SK-N-DZ (cell line): Measurements from ENCODE around the gene PSPN.
"Not testable (repeated sequence)": the region's sequence is repeated elsewhere in the genome, so short reads cannot be mapped to it uniquely, and the experiment has no call there.

Experiments used
- DNase-seq: peaks from one replicate; pipeline ENCODE4 v3.0.0-alpha.2; 2015; ENCODE audit warnings: low spot score

Gene PSPN

GRCh38 chr19:6373096-6373812 lies 2.5 kb downstream of the PSPN start:
- DNase-seq = peak; percentile 92

- peak; percentile 99 for DNase-seq
Observed at GRCh38 chr19:6372594-6373095, 3.1 kb downstream of the PSPN start, which contains the start of gene ALKBH7. Gene ALKBH7, plus strand, starts transcription at chr19:6372794. Its CDS starts 27 bp downstream, at chr19:6372821.

- DNase-seq = no peak
Observed at GRCh38 chr19:6364353-6364752, 11.4 kb downstream of the PSPN start.

- DNase-seq = no peak
Observed at GRCh38 chr19:6362351-6362801, 13.4 kb downstream of the PSPN start.

GRCh38 chr19:6362027-6362350 lies 13.7 kb downstream of the PSPN start:
- no peak for DNase-seq

- DNase-seq = not testable (repeated sequence)
Observed at GRCh38 chr19:6360857-6361216, 14.9 kb downstream of the PSPN start.

GRCh38 chr19:6360445-6360844 lies 15.3 kb downstream of the PSPN start:
- DNase-seq = not testable (repeated sequence)

GRCh38 chr19:6359568-6360341 lies 16.0 kb downstream of the PSPN start:
- no peak for DNase-seq

GRCh38 chr19:6358003-6358402 lies 17.7 kb downstream of the PSPN start:
- DNase-seq = no peak

- no peak for DNase-seq
Observed at GRCh38 chr19:6357174-6357573, 18.6 kb downstream of the PSPN start.

GRCh38 chr19:6355321-6356040 lies 20.3 kb downstream of the PSPN start:
- not testable (repeated sequence) for DNase-seq

- DNase-seq = no peak
Observed at GRCh38 chr19:6354098-6354674, 21.5 kb downstream of the PSPN start.

- DNase-seq = no peak
Observed at GRCh38 chr19:6352381-6353165, 23.2 kb downstream of the PSPN start.

GRCh38 chr19:6350688-6351087 lies 25.0 kb downstream of the PSPN start:
- no peak for DNase-seq

- DNase-seq = not testable (repeated sequence)
Observed at GRCh38 chr19:6349271-6349670, 26.5 kb downstream of the PSPN start.

GRCh38 chr19:6343462-6343861 lies 32.3 kb downstream of the PSPN start:
- DNase-seq = no peak

- DNase-seq = no peak
Observed at GRCh38 chr19:6340493-6341201, 35.1 kb downstream of the PSPN start.

- DNase-seq = no peak
Observed at GRCh38 chr19:6334490-6335285, 41.0 kb downstream of the PSPN start.

GRCh38 chr19:6333439-6333838 lies 42.3 kb downstream of the PSPN start, which contains the start of gene ACER1:
Gene ACER1, minus strand, starts transcription at chr19:6333612. Its CDS starts 61 bp downstream, at chr19:6333551.
- no peak for DNase-seq
